ENCODE measurements around the gene GUCY1A2. TPM values are rescaled to one million over a fixed set of nuclear protein-coding genes. Genes with fewer than 3 reads are reported as not detected.

GUCY1A2 gene
- total RNA-seq, 2 donors from 2014 or later = 3.7 to 5.3 TPM

- Mint-ChIP-seq H3K36me3 (ENCODE audit: low read depth) (no peaks in the 10 kb centered on the region), H3K27me3 (ENCODE audit: insufficient read depth) (peaks cover 8% of the 10 kb centered on the region), H3K4me3 (no peak overlapping the region), H3K27ac (no peak overlapping the region), H3K4me1 (peaks cover under 1% of the 10 kb centered on the region), H3K9me3 (no peaks in the 10 kb centered on the region)
- H3K27ac ChIP-seq (ENCODE audit: low read depth, low read length) = no peak overlapping the region
- TF ChIP-seq CTCF (conservative IDR thresholded peaks at IDR 0.05) = no peak
- no peak overlapping the region for H3K9ac ChIP-seq (ENCODE audit: extremely low read depth, low read length, poor library complexity, severe bottlenecking)
- DNase-seq = no peak
- H3K4me3 ChIP-seq (ENCODE audit: low read length) = no peak overlapping the region
- no peaks in the 10 kb centered on the region for H3K36me3 ChIP-seq (ENCODE audit: control insufficient read depth, insufficient read depth, low read length)
- peaks cover 12% of the 10 kb centered on the region for H3K27me3 ChIP-seq (ENCODE audit: control insufficient read depth, insufficient read depth, low read length, poor library complexity, severe bottlenecking)
- no peaks in the 10 kb centered on the region for H3K9me3 ChIP-seq (ENCODE audit: control insufficient read depth, low read length)
- H3K4me1 ChIP-seq (ENCODE audit: control insufficient read depth, insufficient read depth, low read length) = no peaks in the 10 kb centered on the region
- WGBS, 2 experiments (ENCODE audit: insufficient coverage in 1 of 2, insufficient read length in 1 of 2) = 100% methylated on average over 1 of the region's 2 CpGs
Observed at GRCh38 chr11:107011977-107012376, 6.3 kb downstream of the GUCY1A2 start.

- H3K4me3 ChIP-seq (ENCODE audit: low read length) = no peak overlapping the region
- H3K27me3 ChIP-seq (ENCODE audit: control insufficient read depth, insufficient read depth, low read length, poor library complexity, severe bottlenecking) = no peaks in the 10 kb centered on the region
- 100% methylated on average over 1 of the region's 1 CpG; no CpG with 5 or more reads in 1 of the 2 experiments for WGBS, 2 experiments (ENCODE audit: insufficient coverage in 1 of 2, insufficient read length in 1 of 2)
Observed at GRCh38 chr11:107009190-107009589, 9.1 kb downstream of the GUCY1A2 start.

GRCh38 chr11:107006076-107006833 is 12.0 kb downstream of the GUCY1A2 start:
- H3K27me3 ChIP-seq (ENCODE audit: control insufficient read depth, insufficient read depth, low read length, poor library complexity, severe bottlenecking) = no peaks in the 10 kb centered on the region
- H3K4me3 Mint-ChIP-seq = no peak overlapping the region
- no peak overlapping the region for H3K4me3 ChIP-seq (ENCODE audit: low read length)
- WGBS, 2 experiments (ENCODE audit: insufficient coverage in 1 of 2, insufficient read length in 1 of 2) = 93% methylated on average over 2 of the region's 2 CpGs; no CpG with 5 or more reads in 1 of the 2 experiments
- H3K9ac ChIP-seq (ENCODE audit: extremely low read depth, low read length, poor library complexity, severe bottlenecking) = no peak overlapping the region
- no peaks in the 10 kb centered on the region for H3K27me3 Mint-ChIP-seq (ENCODE audit: insufficient read depth)
- no peak overlapping the region for H3K27ac ChIP-seq (ENCODE audit: low read depth, low read length)
- H3K9me3 ChIP-seq (ENCODE audit: control insufficient read depth, low read length) = no peaks in the 10 kb centered on the region
- H3K9me3 Mint-ChIP-seq = no peaks in the 10 kb centered on the region
- H3K36me3 ChIP-seq (ENCODE audit: control insufficient read depth, insufficient read depth, low read length) = no peaks in the 10 kb centered on the region
- H3K4me1 ChIP-seq (ENCODE audit: control insufficient read depth, insufficient read depth, low read length) = no peaks in the 10 kb centered on the region
- TF ChIP-seq CTCF (conservative IDR thresholded peaks at IDR 0.05) = no peak
- no peaks in the 10 kb centered on the region for H3K36me3 Mint-ChIP-seq (ENCODE audit: low read depth)
- no peaks in the 10 kb centered on the region for H3K4me1 Mint-ChIP-seq
- no peak overlapping the region for H3K27ac Mint-ChIP-seq
- DNase-seq = no peak

More at GRCh38 chr11:107009190-107009589, 9.1 kb downstream of the GUCY1A2 start:
- Histone ChIP-seq H3K9ac (ENCODE audit: extremely low read depth, low read length, poor library complexity, severe bottlenecking) (no peak overlapping the region), H3K4me1 (ENCODE audit: control insufficient read depth, insufficient read depth, low read length) (no peaks in the 10 kb centered on the region), H3K9me3 (ENCODE audit: control insufficient read depth, low read length) (no peaks in the 10 kb centered on the region), H3K27ac (ENCODE audit: low read depth, low read length) (no peak overlapping the region), H3K36me3 (ENCODE audit: control insufficient read depth, insufficient read depth, low read length) (no peaks in the 10 kb centered on the region)
- TF ChIP-seq CTCF (conservative IDR thresholded peaks at IDR 0.05) = peak; percentile 43
- Mint-ChIP-seq H3K9me3 (no peaks in the 10 kb centered on the region), H3K27ac (no peak overlapping the region), H3K4me3 (no peak overlapping the region), H3K36me3 (ENCODE audit: low read depth) (no peaks in the 10 kb centered on the region), H3K4me1 (no peaks in the 10 kb centered on the region), H3K27me3 (ENCODE audit: insufficient read depth) (no peaks in the 10 kb centered on the region)
- no peak for DNase-seq

Measured in endodermal cell (in vitro differentiated cells).